Measurements from ENCODE around the gene CAV3.

Gene CAV3

DNA sequence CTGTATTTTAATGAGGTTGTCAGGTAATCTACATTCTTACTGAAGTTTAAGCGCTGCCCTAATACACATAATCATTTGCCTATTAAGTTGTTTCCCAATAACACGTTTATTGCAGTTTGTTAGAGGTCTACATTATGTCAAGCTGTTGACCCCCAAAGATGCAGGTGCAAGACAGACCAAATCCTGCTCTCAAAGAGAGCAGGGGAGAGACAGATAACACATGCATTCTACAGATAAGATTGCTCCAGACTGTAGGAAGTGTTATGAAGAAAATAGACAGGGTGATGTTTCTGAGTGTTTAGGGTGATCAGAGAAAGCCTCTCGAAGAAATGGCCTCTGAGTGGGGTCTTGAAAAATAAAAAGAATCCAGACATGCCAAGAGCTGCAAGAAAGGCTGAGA, 60.6 kb downstream of the CAV3 start:
- no peak for DNase-seq

All from nucleus accumbens (tissue), 56 donors.